C4-2B (cell line): ENCODE results near the gene ZDHHC1.
A peak's percentile ranks its signal among the peaks of the same experiment; 100 is the strongest.
"Not testable (repeated sequence)": the region's sequence is repeated elsewhere in the genome, so short reads cannot be mapped to it uniquely, and the experiment has no call there.

ENCODE experiments used
- H3K27ac ChIP-seq: fragments of 450-650 bp; 2 replicates; pipeline ENCODE4 v1.5.1; 2017
- ZFX ChIP-seq: fragments of 450-650 bp; IDR thresholded peaks from 2 replicates; pipeline ENCODE4 v1.6.1; 2017
- TF ChIP-seq, protein P1 (sequence below): fragments of 450-650 bp; conservative IDR thresholded peaks from 2 replicates; pipeline ENCODE4 v1.5.1; 2017; ENCODE audit warnings: mild to moderate bottlenecking

The ZDHHC1 gene

DNA sequence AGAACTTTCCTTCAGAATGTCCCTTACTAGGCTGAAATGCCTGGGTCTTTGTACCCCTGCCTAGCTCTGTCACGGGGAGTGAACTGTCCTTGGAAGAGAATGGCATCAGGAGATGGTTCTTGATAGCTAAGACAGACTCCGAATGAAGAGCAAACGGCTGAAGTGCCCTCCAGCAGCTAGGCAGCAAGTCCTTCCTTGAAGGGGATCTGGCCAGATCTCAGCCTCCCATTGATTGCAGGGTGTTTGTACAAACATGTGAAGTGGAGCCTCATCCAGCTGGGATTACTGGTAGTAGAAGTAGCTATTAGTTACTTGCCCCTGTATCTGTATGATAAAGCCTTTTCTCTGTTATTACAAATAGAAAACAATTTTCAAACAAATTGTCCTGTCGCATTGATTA, 58.7 kb downstream of the ZDHHC1 start:
- H3K27ac ChIP-seq, result no peak overlapping the region
- TF ChIP-seq, protein P1, sequence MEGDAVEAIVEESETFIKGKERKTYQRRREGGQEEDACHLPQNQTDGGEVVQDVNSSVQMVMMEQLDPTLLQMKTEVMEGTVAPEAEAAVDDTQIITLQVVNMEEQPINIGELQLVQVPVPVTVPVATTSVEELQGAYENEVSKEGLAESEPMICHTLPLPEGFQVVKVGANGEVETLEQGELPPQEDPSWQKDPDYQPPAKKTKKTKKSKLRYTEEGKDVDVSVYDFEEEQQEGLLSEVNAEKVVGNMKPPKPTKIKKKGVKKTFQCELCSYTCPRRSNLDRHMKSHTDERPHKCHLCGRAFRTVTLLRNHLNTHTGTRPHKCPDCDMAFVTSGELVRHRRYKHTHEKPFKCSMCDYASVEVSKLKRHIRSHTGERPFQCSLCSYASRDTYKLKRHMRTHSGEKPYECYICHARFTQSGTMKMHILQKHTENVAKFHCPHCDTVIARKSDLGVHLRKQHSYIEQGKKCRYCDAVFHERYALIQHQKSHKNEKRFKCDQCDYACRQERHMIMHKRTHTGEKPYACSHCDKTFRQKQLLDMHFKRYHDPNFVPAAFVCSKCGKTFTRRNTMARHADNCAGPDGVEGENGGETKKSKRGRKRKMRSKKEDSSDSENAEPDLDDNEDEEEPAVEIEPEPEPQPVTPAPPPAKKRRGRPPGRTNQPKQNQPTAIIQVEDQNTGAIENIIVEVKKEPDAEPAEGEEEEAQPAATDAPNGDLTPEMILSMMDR, result no peak
- no peak for TF ChIP-seq ZFX

DNA sequence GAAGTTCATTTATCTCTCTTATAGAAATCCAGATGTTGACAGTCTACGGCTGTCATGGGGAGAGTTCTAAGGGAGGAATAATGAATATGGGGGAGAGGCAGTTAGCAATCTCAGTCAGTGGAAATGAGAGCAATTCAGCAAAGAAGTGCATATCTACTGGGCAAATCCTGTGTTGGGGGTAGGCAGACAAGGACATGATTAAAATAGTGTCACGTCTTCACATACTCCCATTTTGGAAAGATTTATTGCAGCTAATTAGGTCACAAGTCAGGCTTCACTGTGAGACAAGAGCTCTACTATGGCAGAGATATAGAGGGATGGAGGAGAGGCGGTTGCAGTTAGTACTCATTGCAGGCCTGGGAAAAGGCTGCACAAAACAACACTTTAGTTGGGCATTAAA, 59.9 kb downstream of the ZDHHC1 start:
- TF ChIP-seq, protein P1, result no peak
- no peak for TF ChIP-seq ZFX
- no peak overlapping the region for H3K27ac ChIP-seq

DNA sequence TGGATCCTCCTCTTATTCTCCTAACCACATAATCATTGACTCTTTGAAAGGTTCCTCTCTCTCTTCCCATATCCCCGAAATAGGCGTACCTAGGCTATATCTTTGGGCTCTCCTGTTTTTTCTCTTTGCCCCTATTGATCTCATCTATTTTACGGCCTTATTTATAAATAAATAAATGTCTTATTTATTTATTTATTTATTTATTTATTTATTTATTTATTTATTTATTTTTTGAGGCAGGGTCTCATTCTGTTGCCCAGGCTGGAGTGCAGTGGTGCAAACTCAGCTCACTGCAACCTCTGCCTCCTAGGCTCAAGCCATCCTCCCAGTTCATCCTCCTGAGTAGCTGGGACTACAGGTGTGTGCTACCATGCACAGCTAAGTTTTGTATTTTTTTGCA, 63.8 kb downstream of the ZDHHC1 start:
- not testable (repeated sequence) for H3K27ac ChIP-seq

DNA sequence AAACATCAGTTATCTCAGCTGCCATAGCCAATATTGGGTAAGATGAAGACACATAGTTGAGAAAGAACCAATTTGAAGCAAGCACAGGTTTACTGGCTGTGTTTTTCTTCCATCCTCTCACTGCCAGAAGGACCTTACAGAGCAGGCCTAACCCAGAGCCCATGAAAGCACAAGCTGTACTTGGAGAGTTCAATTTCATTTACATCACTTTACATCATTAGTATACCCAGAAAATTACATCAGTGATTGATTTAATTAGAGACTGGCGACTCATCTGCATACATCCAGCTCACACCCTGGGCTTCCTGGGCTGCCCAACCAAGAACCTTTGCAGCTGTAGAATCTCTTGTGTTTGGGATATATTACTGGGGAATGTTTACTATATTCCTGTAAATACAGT, 66.0 kb downstream of the ZDHHC1 start:
- no peak for TF ChIP-seq ZFX
- TF ChIP-seq, protein P1, result no peak
- H3K27ac ChIP-seq, result no peak overlapping the region

DNA sequence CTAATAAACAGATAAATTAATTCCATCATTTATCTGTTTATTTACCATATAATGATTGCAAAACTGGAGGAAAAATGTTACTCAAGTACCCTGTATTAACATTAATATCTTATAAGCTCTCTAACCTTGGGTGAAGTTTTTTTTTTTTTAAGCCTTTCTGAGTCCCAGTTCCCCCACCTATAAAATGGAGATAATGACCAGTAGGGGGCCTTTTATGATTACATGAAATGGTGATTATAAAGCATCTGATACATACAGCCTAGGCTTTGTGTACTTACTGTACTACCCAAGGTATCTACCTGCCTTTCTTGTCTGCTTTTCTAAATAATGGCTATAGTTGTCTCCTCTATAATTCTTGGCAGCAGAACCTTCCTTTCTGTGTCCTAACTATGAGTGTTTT, 67.1 kb downstream of the ZDHHC1 start:
- no peak overlapping the region for H3K27ac ChIP-seq
- no peak for TF ChIP-seq ZFX
- TF ChIP-seq, protein P1, result peak; percentile 63

DNA sequence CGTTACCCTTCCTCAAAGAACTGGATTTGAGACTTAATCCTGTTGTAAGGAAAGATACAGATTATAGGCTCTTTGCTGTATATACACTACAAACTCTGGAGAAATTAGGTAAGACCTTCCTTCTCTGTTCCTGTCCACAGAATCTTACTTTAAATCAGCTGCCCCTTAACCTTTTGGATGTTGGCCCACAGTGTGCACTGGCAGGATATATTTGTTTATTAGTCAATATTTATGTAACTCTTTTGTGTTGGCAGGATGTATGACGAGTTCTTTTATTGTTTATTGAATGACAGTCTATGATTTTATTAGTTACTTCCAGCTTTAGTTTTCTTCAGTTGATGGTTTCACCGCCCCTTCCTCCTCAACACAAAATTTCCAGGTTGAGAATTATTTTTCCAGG, 69.9 kb downstream of the ZDHHC1 start:
- TF ChIP-seq, protein P1, result no peak
- TF ChIP-seq ZFX, result no peak
- H3K27ac ChIP-seq, result no peak overlapping the region; the same call in 1 of the 2 replicates

DNA sequence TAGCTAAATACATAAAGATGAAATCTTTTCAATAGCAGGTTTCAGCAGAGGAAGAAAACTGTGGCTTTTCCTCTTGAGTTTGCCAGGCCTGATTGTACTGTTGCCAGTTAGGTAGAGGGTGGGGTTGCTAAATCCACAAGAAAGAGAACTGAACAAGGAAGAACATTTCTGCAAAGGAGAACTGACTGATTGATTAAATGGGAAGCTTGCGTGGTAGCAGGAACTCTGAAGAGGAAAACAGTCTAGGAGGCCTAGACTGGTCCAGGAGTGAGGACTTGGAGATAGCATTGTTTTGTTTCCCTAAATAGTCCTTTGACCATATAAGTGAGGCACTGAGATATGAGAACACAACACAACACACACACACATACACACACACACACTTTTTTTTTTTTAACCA, 70.9 kb downstream of the ZDHHC1 start:
- no peak for TF ChIP-seq ZFX
- TF ChIP-seq, protein P1, result no peak
- peak overlapping the region; percentile 68 for H3K27ac ChIP-seq
